ENCODE measurements around the gene TPRX1.

TPRX1 gene

DNA sequence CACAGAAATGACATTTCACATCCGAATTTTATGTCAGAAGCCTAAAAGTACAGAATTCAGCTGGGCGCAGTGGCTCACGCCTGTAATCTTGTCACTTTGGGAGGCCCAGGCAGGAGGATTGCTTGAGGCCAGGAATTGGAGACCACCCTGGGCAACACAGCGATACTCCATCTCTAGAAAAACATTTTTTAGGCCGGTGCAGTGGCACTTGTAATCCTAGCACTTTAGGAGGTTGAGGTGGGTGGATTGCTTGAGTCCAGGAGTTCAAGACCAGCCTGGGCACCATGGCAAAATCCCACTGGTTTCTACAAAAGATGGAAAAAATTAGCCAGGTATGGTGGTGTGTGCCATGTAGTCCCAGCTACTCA lies 43.7 kb downstream of the TPRX1 start:
- no peak overlapping the region for H3K4me3 ChIP-seq (ENCODE audit: low read depth, low read length)
- in situ Hi-C loops (cut with HindIII; ENCODE audit: low sequenced_read_pairs), result no loop called here
- TF ChIP-seq, protein P1, sequence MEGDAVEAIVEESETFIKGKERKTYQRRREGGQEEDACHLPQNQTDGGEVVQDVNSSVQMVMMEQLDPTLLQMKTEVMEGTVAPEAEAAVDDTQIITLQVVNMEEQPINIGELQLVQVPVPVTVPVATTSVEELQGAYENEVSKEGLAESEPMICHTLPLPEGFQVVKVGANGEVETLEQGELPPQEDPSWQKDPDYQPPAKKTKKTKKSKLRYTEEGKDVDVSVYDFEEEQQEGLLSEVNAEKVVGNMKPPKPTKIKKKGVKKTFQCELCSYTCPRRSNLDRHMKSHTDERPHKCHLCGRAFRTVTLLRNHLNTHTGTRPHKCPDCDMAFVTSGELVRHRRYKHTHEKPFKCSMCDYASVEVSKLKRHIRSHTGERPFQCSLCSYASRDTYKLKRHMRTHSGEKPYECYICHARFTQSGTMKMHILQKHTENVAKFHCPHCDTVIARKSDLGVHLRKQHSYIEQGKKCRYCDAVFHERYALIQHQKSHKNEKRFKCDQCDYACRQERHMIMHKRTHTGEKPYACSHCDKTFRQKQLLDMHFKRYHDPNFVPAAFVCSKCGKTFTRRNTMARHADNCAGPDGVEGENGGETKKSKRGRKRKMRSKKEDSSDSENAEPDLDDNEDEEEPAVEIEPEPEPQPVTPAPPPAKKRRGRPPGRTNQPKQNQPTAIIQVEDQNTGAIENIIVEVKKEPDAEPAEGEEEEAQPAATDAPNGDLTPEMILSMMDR (IDR thresholded peaks at IDR 0.05; ENCODE audit: low read depth, low read length), result no peak
- DNase-seq (ENCODE audit: low read depth, low spot score), result no peak

DNA sequence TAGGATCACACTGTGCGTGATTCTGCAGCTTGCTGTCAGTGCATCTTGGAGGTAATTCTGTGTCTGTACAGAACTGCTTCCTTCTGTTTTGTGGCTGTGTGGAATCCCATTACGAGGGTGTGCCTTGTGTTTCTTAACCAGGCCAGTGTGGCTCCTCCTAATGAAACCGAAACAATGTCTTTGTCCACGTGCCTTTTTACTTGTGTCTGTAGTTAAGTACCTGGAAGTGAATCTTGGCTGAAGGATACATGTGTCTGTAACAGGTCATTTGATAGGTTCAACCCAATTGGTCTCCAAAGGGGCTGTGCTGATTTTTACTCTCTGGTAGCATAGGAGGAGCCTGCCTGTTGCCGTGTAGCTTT lies 45.9 kb downstream of the TPRX1 start:
- in situ Hi-C loops (cut with HindIII; ENCODE audit: low sequenced_read_pairs), result no loop called here
- TF ChIP-seq, protein P1 (IDR thresholded peaks at IDR 0.05; ENCODE audit: low read depth, low read length), result no peak

DNA sequence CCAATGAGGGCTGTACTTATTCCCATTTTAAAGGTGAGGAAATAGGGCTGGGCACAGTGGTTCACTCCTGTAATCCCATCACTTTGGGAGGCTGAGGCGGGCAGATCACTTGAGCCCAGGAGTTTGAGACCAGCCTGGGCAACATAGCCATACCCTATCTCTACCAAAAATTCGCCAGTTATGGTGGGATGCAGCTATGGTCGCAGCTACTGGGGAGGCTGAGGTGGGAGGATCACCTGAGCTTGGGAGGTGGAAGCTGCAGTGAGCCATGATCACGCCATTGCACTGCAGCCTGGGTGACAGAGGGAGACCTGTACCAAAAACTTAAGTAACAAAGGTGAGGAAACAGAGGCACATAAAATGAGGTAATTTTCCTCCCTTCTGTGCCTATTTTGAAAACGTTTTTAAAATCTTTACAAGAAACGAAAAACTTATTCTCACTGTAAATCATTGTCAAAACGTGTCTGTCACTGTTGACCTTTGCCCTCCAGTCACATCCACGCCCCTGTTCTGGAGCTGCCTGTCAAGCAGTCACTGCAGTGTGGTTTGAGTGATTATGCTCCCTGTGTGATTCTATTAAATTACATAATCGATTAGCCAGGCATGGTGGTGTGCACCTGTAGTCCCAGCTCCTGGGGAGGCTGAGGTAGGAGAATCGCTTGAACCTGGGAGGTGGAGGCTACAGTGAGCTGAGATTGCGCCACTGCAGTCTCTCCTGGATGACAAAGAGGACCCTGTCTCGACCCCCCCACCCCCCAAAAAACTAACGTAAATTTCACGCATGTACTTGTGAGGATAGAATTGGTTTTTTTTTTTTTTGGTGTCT lies 46.5 kb downstream of the TPRX1 start:
- no peak overlapping the region for H3K4me3 ChIP-seq (ENCODE audit: low read depth, low read length)
- DNase-seq (ENCODE audit: low read depth, low spot score), result no peak
- in situ Hi-C loops (cut with HindIII; ENCODE audit: low sequenced_read_pairs), result no loop called here
- TF ChIP-seq, protein P1 (IDR thresholded peaks at IDR 0.05; ENCODE audit: low read depth, low read length), result no peak

More for the DNA sequence above, 45.9 kb downstream of the TPRX1 start:
- no peak for DNase-seq (ENCODE audit: low read depth, low spot score)
- H3K4me3 ChIP-seq (ENCODE audit: low read depth, low read length), result no peak overlapping the region

DNA sequence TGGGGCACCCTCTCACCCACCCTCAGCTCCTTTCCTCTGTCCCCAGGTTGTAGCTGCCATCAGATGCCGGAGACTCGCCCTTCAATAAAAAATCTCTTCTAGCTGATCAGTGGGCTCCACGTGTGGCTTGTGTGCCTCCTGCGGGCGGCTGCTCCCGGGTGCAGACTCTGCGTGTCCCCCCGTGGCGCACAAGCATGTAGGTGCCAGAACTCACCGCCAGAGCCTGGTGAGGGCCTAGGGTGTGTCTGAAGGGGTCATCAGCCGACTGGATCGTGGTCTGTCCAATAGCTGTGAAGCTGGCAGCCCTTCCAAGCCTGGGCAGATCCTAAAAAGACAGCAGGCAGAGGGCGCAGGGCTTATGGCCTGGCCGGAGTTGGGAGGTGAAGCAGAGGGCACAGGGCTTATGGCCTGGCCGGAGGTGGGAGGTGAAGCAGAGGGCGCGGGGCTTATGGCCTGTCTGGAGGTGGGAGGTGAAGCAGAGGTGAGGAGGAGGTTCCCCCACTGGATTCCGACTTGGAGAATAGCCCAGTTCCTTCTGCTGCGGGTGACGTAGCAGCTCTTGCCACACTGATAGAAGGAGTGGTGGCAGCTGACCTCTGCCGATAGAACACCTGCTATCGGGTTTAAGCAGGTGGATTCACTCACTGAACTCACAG lies 47.3 kb downstream of the TPRX1 start:
- TF ChIP-seq, protein P1 (IDR thresholded peaks at IDR 0.05; ENCODE audit: low read depth, low read length), result no peak
- no peak overlapping the region for H3K4me3 ChIP-seq (ENCODE audit: low read depth, low read length)
- DNase-seq (ENCODE audit: low read depth, low spot score), result no peak
- in situ Hi-C loops (cut with HindIII; ENCODE audit: low sequenced_read_pairs), result no loop called here

DNA sequence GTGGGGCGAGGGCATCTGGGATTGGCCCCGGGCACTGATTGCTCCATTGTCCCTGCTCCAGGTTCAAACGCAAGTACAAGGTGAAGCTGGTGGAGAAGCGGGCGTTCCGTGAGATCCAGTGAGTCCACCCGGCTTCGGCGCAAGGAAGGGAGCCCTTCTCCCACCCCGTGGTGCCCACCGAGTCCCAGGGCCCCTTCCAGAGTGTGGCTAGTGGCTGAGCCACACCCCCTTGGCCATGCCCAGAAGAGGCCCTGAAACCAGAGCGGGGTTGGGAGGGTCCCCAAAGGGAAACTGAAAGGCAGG lies 47.8 kb downstream of the TPRX1 start:
- no peak overlapping the region for H3K4me3 ChIP-seq (ENCODE audit: low read depth, low read length)
- TF ChIP-seq, protein P1 (IDR thresholded peaks at IDR 0.05; ENCODE audit: low read depth, low read length), result no peak
- in situ Hi-C loops (cut with HindIII; ENCODE audit: low sequenced_read_pairs), result no loop called here
- DNase-seq (ENCODE audit: low read depth, low spot score), result no peak

DNA sequence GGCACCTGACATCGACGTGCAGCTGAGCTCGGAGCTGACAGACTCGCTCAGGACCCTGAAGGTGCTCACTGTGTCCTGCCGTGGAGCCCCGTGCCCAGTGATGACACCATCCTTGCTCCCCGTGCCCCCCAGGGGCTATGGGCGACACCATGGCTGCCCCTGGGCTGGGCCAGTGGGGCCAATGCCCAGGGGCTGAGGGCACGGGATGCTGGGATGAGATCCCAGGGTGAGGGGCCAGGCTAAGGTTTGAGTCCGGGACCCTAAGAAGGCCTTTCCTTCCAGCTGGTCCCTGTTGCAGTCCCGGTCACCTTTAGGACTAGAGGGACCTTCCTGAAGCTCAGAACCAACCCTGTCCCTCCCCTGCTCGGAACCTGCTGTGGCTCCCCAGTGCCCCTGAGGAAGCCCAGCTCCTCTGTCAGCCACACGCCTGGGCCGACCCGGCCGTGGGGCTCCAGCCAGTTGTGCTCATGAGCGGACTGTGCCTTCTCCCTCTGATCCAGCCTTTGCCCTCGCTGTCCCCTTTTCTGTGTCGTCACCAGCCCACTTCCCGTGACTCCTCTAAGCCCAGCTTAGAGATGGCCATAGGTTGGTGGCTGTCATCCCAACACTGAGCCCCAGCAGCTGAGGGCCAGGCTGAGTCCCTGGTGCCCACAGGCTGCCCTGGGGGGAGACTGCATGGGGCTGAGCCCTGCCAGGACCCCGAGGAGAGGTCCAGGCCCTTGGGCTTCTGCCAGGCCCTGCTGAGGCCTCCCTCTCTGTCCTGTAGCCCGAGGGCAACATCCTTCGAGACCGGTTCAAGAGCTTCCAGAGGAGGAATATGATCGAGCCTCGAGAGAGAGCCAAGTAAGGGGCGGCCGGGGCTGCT lies 48.4 kb downstream of the TPRX1 start:
- TF ChIP-seq, protein P1 (IDR thresholded peaks at IDR 0.05; ENCODE audit: low read depth, low read length), result no peak
- in situ Hi-C loops (cut with HindIII; ENCODE audit: low sequenced_read_pairs), result no loop called here
- no peak for DNase-seq (ENCODE audit: low read depth, low spot score)
- no peak overlapping the region for H3K4me3 ChIP-seq (ENCODE audit: low read depth, low read length)
